Measurements from ENCODE around the gene AMIGO3.

GRCh38 chr3:49756036-49756435, 36.6 kb upstream of the AMIGO3 start:
- TF ChIP-seq POLR2A (IDR thresholded peaks at IDR 0.05), result no peak
- no peak for TF ChIP-seq CTCF (IDR thresholded peaks at IDR 0.05)
